ENCODE data around the gene IHH. TPM values are rescaled to one million over a fixed set of nuclear protein-coding genes. Genes with fewer than 3 reads are reported as not detected.

Gene IHH
- total and polyA plus RNA-seq, 2 donors (not counting 3 experiments of a cell fraction or from before 2014, with no cell fraction given): 0.03 TPM; not detected in 1

DNA sequence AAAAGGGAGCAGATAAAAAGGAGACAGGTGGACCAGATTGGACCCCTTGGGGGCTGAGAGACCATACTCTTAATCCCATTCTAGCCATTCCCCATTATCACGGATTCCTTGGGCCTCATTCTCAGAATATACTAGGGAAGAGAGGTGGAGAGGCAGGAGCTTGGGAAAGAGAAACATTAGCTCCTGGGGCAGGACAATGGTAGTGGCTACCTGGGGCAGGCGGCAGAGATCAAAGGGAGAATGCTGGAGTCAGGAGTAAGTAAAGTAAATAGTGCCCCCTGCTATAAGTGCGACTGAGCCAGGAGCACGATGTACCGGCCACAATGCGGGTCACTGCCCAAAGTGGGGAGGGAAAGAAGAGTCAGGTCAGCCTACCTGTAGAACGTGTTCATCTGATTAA lies 20.4 kb upstream of the IHH start:
- no peaks in the 10 kb centered on the region for H3K4me1 ChIP-seq (ENCODE audit: control insufficient read depth, extremely low read depth, insufficient read depth, low read length)
- no peak overlapping the region for H3K4me3 ChIP-seq (replicated peaks in 1 of 3; ENCODE audit: insufficient read depth in 1 of 3, low read depth in 1 of 3, low read length in 3 of 3)
- BruUV-seq (replicated peaks): no TSS peak
- DNase-seq (ENCODE audit: low read depth, low spot score) (no peak), FAIRE-seq (no peak)
- no peak for TF ChIP-seq GATA2 (IDR thresholded peaks at IDR 0.05; ENCODE audit: insufficient read depth, insufficient read length, low read depth, low read length)
- intact Hi-C loops (cut with micrococcal nuclease): no loop called here
- no peaks in the 10 kb centered on the region for H3K27me3 ChIP-seq (ENCODE audit: control insufficient read depth in 2 of 2, insufficient read depth in 2 of 2, low read length in 2 of 2)
- H3K79me2 ChIP-seq (ENCODE audit: control insufficient read depth, insufficient read depth, low read length): no peaks in the 10 kb centered on the region
- H3K27ac ChIP-seq (ENCODE audit: insufficient read depth, low read depth, low read length): no peak overlapping the region
- dilution Hi-C loops (cut with MboI; ENCODE audit: extremely low pct_ligation_motif_present, low sequenced_read_pairs): no loop called here
- no peak overlapping the region for H3K9ac ChIP-seq (replicated peaks; ENCODE audit: extremely low read depth, insufficient read depth, low read length)
- no peaks in the 10 kb centered on the region for H4K20me1 ChIP-seq (replicated peaks; ENCODE audit: control insufficient read depth, extremely low read depth, insufficient read depth, low read length)
- ChIA-PET POLR2A (no interaction called here), CTCF (interaction anchor here (0.5 to 3.1 kb wide), 6 partner anchors 9 to 51 kb away, joined by 5 to 18 read pairs (median 9); no protein-coding TSS in a partner anchor)
- no peak overlapping the region for H3K4me2 ChIP-seq (ENCODE audit: insufficient read depth, low read length)
- peaks cover 0 to 5% of the 10 kb centered on the region in 2 experiments for H3K36me3 ChIP-seq (ENCODE audit: control insufficient read depth in 2 of 2, extremely low read depth in 1 of 2, insufficient read depth in 2 of 2, low read length in 2 of 2)
- H2AFZ ChIP-seq (ENCODE audit: low read depth, low read length): no peak overlapping the region
- no peaks in the 10 kb centered on the region for H3K9me1 ChIP-seq (replicated peaks; ENCODE audit: control insufficient read depth, extremely low read depth, insufficient read depth, low read length)
- no peaks in the 10 kb centered on the region for H3K9me3 ChIP-seq (replicated peaks; ENCODE audit: control insufficient read depth, insufficient read depth, low read length)

DNA sequence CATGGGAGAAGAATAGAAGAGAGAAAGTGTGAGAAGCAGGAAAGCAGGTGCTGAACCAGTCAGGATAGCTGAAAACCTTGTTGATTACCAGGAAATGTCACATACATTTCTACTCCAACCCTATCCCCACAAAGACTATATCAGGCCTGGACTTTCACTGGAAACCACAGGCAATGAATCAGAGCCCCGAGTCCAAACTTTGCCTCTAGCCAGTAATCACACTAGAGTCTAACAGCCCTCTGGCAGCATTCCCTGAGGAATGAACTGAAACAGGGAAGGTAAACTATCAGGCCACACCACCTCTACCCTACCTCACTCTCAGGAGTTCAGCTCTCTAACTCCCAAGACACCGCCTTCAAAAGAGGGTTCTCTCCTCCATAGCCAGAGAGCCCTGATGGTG lies 18.7 kb upstream of the IHH start:
- no peak for FAIRE-seq
- intact Hi-C loops (cut with micrococcal nuclease): no loop called here
- H3K27me3 ChIP-seq (ENCODE audit: control insufficient read depth in 2 of 2, insufficient read depth in 2 of 2, low read length in 2 of 2): no peaks in the 10 kb centered on the region
- H3K9ac ChIP-seq (replicated peaks; ENCODE audit: extremely low read depth, insufficient read depth, low read length): no peak overlapping the region
- BruUV-seq (replicated peaks): no TSS peak
- ChIA-PET CTCF (interaction anchor here (1.0 to 3.1 kb wide), 4 partner anchors 25 to 99 kb away, joined by 3 to 18 read pairs (median 8); no protein-coding TSS in a partner anchor), POLR2A (no interaction called here)
- no peak for TF ChIP-seq EZH2 (IDR thresholded peaks at IDR 0.05; ENCODE audit: borderline replicate concordance, low read depth, low read length, severe bottlenecking)
- no peak for TF ChIP-seq JUN (IDR thresholded peaks at IDR 0.05; ENCODE audit: borderline replicate concordance, insufficient read depth, insufficient read length, low read depth)
- no peak for TF ChIP-seq POLR2A (IDR thresholded peaks at IDR 0.05; ENCODE audit: low read depth, low read length)
- TF ChIP-seq, protein P1, sequence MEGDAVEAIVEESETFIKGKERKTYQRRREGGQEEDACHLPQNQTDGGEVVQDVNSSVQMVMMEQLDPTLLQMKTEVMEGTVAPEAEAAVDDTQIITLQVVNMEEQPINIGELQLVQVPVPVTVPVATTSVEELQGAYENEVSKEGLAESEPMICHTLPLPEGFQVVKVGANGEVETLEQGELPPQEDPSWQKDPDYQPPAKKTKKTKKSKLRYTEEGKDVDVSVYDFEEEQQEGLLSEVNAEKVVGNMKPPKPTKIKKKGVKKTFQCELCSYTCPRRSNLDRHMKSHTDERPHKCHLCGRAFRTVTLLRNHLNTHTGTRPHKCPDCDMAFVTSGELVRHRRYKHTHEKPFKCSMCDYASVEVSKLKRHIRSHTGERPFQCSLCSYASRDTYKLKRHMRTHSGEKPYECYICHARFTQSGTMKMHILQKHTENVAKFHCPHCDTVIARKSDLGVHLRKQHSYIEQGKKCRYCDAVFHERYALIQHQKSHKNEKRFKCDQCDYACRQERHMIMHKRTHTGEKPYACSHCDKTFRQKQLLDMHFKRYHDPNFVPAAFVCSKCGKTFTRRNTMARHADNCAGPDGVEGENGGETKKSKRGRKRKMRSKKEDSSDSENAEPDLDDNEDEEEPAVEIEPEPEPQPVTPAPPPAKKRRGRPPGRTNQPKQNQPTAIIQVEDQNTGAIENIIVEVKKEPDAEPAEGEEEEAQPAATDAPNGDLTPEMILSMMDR (IDR thresholded peaks at IDR 0.05; ENCODE audit: extremely low read depth in 1 of 2, insufficient read depth in 1 of 2, low read depth in 1 of 2, low read length in 2 of 2): no peak
- TF ChIP-seq, protein P2, sequence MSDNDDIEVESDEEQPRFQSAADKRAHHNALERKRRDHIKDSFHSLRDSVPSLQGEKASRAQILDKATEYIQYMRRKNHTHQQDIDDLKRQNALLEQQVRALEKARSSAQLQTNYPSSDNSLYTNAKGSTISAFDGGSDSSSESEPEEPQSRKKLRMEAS (IDR thresholded peaks at IDR 0.05; ENCODE audit: insufficient read depth, insufficient read length): no peak
- TF ChIP-seq POLR2AphosphoS5 (IDR thresholded peaks at IDR 0.05; ENCODE audit: insufficient read depth, low read depth, low read length): no peak
- TF ChIP-seq MYC (IDR thresholded peaks at IDR 0.05; ENCODE audit: low read depth, low read length): no peak
- TF ChIP-seq FOS (IDR thresholded peaks at IDR 0.05; ENCODE audit: borderline replicate concordance, insufficient read depth, low read length): no peak
- TF ChIP-seq GATA2 (IDR thresholded peaks at IDR 0.05; ENCODE audit: insufficient read depth, insufficient read length, low read depth, low read length): no peak
- no peak overlapping the region for H3K4me3 ChIP-seq (replicated peaks in 1 of 3; ENCODE audit: insufficient read depth in 1 of 3, low read depth in 1 of 3, low read length in 3 of 3)
- no peaks in the 10 kb centered on the region for H4K20me1 ChIP-seq (replicated peaks; ENCODE audit: control insufficient read depth, extremely low read depth, insufficient read depth, low read length)
- H3K36me3 ChIP-seq (ENCODE audit: control insufficient read depth in 2 of 2, extremely low read depth in 1 of 2, insufficient read depth in 2 of 2, low read length in 2 of 2): peaks cover 0 to 9% of the 10 kb centered on the region in 2 experiments
- H3K27ac ChIP-seq (ENCODE audit: insufficient read depth, low read depth, low read length): no peak overlapping the region
- H2AFZ ChIP-seq (ENCODE audit: low read depth, low read length): no peak overlapping the region
- dilution Hi-C loops (cut with MboI; ENCODE audit: extremely low pct_ligation_motif_present, low sequenced_read_pairs): no loop called here
- no peak for DNase-seq (ENCODE audit: low read depth, low spot score)
- no peaks in the 10 kb centered on the region for H3K4me1 ChIP-seq (ENCODE audit: control insufficient read depth, extremely low read depth, insufficient read depth, low read length)
- no peak overlapping the region for H3K4me2 ChIP-seq (ENCODE audit: insufficient read depth, low read length)
- H3K9me3 ChIP-seq (replicated peaks; ENCODE audit: control insufficient read depth, insufficient read depth, low read length): no peaks in the 10 kb centered on the region
- H3K9me1 ChIP-seq (replicated peaks; ENCODE audit: control insufficient read depth, extremely low read depth, insufficient read depth, low read length): no peaks in the 10 kb centered on the region
- H3K79me2 ChIP-seq (ENCODE audit: control insufficient read depth, insufficient read depth, low read length): no peaks in the 10 kb centered on the region

Measured in endothelial cell of umbilical vein (primary cell).